PC-9 (cell line): ENCODE data around the gene TMCO6. TPM values are rescaled to one million over a fixed set of nuclear protein-coding genes. Genes with fewer than 3 reads are reported as not detected.
A peak's percentile ranks its signal among the peaks of the same experiment; 100 is the strongest.
"Not testable (repeated sequence)": the region's sequence is repeated elsewhere in the genome, so short reads cannot be mapped to it uniquely, and the experiment has no call there.

Experiments
- BruUV-seq: library from RNA; stranded (reverse); fragments of 400-500 nt; replicated peaks from 2 replicates; lab custom pipeline; 2021; lab: Mats Ljungman, UMichigan
- CTCF ChIA-PET: fragments of 300-600 bp; sonication (Branson Sonifier 250); formaldehyde crosslinking; loops from one replicate; lab custom pipeline; 2022; ENCODE audit warnings: antibody characterized with exemption; lab: Charles Lee
- POLR2A ChIA-PET: fragments of 300-600 bp; sonication (Branson Sonifier 250); formaldehyde crosslinking; loops from one replicate; lab custom pipeline; 2022; ENCODE audit warnings: antibody characterized with exemption; ENCODE audit not compliant: unreplicated experiment; lab: Charles Lee
- DNase-seq, 2 experiments: peaks; one replicate each; pipeline versions ENCODE4 v3.0.0 to v3.0.0-alpha.2; 2015 to 2022; ENCODE audit warnings: mixed read lengths in 1 of 2
- H2AFZ ChIP-seq: fragments of 200-600 bp; sonication (generic); 2 replicates; pipeline ENCODE4 v1.8.1; 2017; ENCODE audit warnings: antibody characterized with exemption
- H3F3A ChIP-seq: fragments of 200-600 bp; sonication (generic); 2 replicates; pipeline ENCODE4 v1.8.1; 2017; ENCODE audit warnings: antibody characterized with exemption, mild to moderate bottlenecking, low read depth; ENCODE audit not compliant: insufficient read depth
- H3K27ac ChIP-seq: fragments of 200-600 bp; sonication (generic); 2 replicates; pipeline ENCODE4 v1.6.1; 2016; ENCODE audit warnings: mixed run types
- H3K27me3 ChIP-seq: fragments of 200-600 bp; sonication (generic); 2 replicates; pipeline ENCODE4 v1.6.1; 2016; ENCODE audit warnings: low read depth, mixed run types; ENCODE audit not compliant: insufficient read depth
- H3K36me3 ChIP-seq: fragments of 200-600 bp; sonication (generic); 2 replicates; pipeline ENCODE4 v1.6.1; 2016; ENCODE audit warnings: low read depth, mixed run types
- H3K4me1 ChIP-seq: fragments of 200-600 bp; sonication (generic); replicated peaks from 2 replicates; pipeline ENCODE4 v1.6.1; 2016; ENCODE audit warnings: mixed run types; ENCODE audit not compliant: insufficient read depth
- H3K4me2 ChIP-seq: fragments of 200-600 bp; sonication (generic); 2 replicates; pipeline ENCODE4 v1.6.1; 2017; ENCODE audit warnings: mixed run types
- H3K4me3 ChIP-seq: fragments of 200-600 bp; sonication (generic); 2 replicates; pipeline ENCODE4 v1.6.1; 2016; ENCODE audit warnings: mixed run types
- H3K79me2 ChIP-seq: fragments of 200-600 bp; sonication (generic); 2 replicates; pipeline ENCODE4 v1.6.1; 2017; ENCODE audit warnings: low read depth, mixed run types
- H3K9me2 ChIP-seq: fragments of 200-600 bp; sonication (generic); 2 replicates; pipeline ENCODE4 v1.8.1; 2017; ENCODE audit warnings: mild to moderate bottlenecking; ENCODE audit not compliant: insufficient read depth
- H3K9me3 ChIP-seq: fragments of 200-600 bp; sonication (generic); 2 replicates; pipeline ENCODE4 v1.8.1; 2016; ENCODE audit warnings: low read depth; ENCODE audit not compliant: insufficient read depth
- H4K20me1 ChIP-seq: fragments of 200-600 bp; sonication (generic); 2 replicates; pipeline ENCODE4 v1.8.1; 2017; ENCODE audit not compliant: insufficient read depth
- CTCF ChIP-seq: fragments of 200-600 bp; sonication (generic); conservative IDR thresholded peaks from 2 replicates; pipeline ENCODE4 v1.6.1; 2017; ENCODE audit warnings: mixed run types, antibody characterized with exemption, mild to moderate bottlenecking, moderate library complexity
- EZH2 ChIP-seq: fragments of 200-600 bp; sonication (generic); IDR thresholded peaks from 2 replicates; pipeline ENCODE4 v1.8.0; 2017; ENCODE audit warnings: antibody characterized with exemption, low read depth
- intact Hi-C: fragments of 100-400 bp; cut with micrococcal nuclease; formaldehyde crosslinking; loops from one replicate; pipeline ENCODE4 v1.10.0; 2022; ENCODE audit not compliant: unreplicated experiment
- total RNA-seq: library from RNA; stranded (reverse); gene quantifications from 2 replicates; pipeline ENCODE4 v1.2.3, GENCODE V29; 2021

Gene TMCO6
- total RNA-seq, 1 experiment from 2014 or later, result 12.1 TPM

- POLR2A ChIA-PET, result interaction anchor here (0.6 kb wide), 1 partner anchor 91 kb away, joined by 5 read pairs; no protein-coding TSS in a partner anchor
- Histone ChIP-seq H3K4me2 (no peak overlapping the region), H2AFZ (no peak overlapping the region), H3K9me3 (no peaks in the 10 kb centered on the region), H3K79me2 (peaks cover 41% of the 10 kb centered on the region), H3K4me1 (peaks cover 17% of the 10 kb centered on the region), H3K27me3 (no peaks in the 10 kb centered on the region), H3K27ac (no peak overlapping the region), H3K4me3 (no peak overlapping the region), H3F3A (no peaks in the 10 kb centered on the region; the same call in 1 of the 2 replicates), H4K20me1 (peaks cover 2% of the 10 kb centered on the region; the same call in 1 of the 2 replicates), H3K36me3 (no peaks in the 10 kb centered on the region), H3K9me2 (no peaks in the 10 kb centered on the region)
- CTCF ChIA-PET, result interaction anchor here (0.6 kb wide), 1 partner anchor 25 kb away, joined by 7 read pairs; no protein-coding TSS in a partner anchor
- DNase-seq, result no peak
- intact Hi-C loops, result no loop called here
- BruUV-seq, result no TSS peak
- TF ChIP-seq EZH2, result no peak
- TF ChIP-seq CTCF, result no peak
Measured at GRCh38 chr5:140642718-140643117, 3.5 kb downstream of the TMCO6 start.

GRCh38 chr5:140647042-140647419, 7.8 kb downstream of the TMCO6 start:
- no peaks in the 10 kb centered on the region for H3K9me3 ChIP-seq
- H3K79me2 ChIP-seq, result peaks cover 46% of the 10 kb centered on the region
- no peaks in the 10 kb centered on the region for H3K27me3 ChIP-seq
- CTCF ChIA-PET, result no interaction called here
- H3F3A ChIP-seq, result peaks cover 6% of the 10 kb centered on the region; the same call in 1 of the 2 replicates
- H4K20me1 ChIP-seq, result peaks cover 5% of the 10 kb centered on the region; the same call in 1 of the 2 replicates
- intact Hi-C loops, result loop anchor here (2.0 kb wide), 3 partner anchors 82 to 246 kb away; partner anchors contain the start of genes ANKHD1, APBB3, SLC35A4 and SRA1
- no peak for DNase-seq
- TF ChIP-seq CTCF, result no peak
- no peak for TF ChIP-seq EZH2
- peaks cover 14% of the 10 kb centered on the region for H3K4me1 ChIP-seq
- peak overlapping the region; percentile 91 for H3K4me2 ChIP-seq
- POLR2A ChIA-PET, result interaction anchor here (0.6 to 1.1 kb wide), 6 partner anchors 17 to 1223 kb away, joined by 3 to 10 read pairs (median 6); partner anchors contain the start of gene ZMAT2
- no peak overlapping the region for H3K27ac ChIP-seq
- TSS peak; percentile 71 for BruUV-seq
- peaks cover 26% of the 10 kb centered on the region for H3K36me3 ChIP-seq
- H3K9me2 ChIP-seq, result no peaks in the 10 kb centered on the region
- H3K4me3 ChIP-seq, result peak overlapping the region; percentile 84
- H2AFZ ChIP-seq, result peak overlapping the region; percentile 84

GRCh38 chr5:140658870-140659269, 19.6 kb downstream of the TMCO6 start:
- H3K9me2 ChIP-seq, result no peaks in the 10 kb centered on the region
- intact Hi-C loops, result no loop called here
- H3K4me1 ChIP-seq, result no peaks in the 10 kb centered on the region; the same call in 1 of the 2 replicates
- no peaks in the 10 kb centered on the region for H3K9me3 ChIP-seq
- no peaks in the 10 kb centered on the region for H3K79me2 ChIP-seq
- no peak overlapping the region for H2AFZ ChIP-seq
- TF ChIP-seq EZH2, result no peak
- no peak for TF ChIP-seq CTCF
- peaks cover 26% of the 10 kb centered on the region for H3K36me3 ChIP-seq
- peaks cover 14% of the 10 kb centered on the region for H3F3A ChIP-seq
- ChIA-PET POLR2A (no interaction called here), CTCF (no interaction called here)
- H3K27ac ChIP-seq, result no peak overlapping the region
- no peak for DNase-seq
- H4K20me1 ChIP-seq, result no peaks in the 10 kb centered on the region
- no TSS peak for BruUV-seq
- no peak overlapping the region for H3K4me3 ChIP-seq
- no peaks in the 10 kb centered on the region for H3K27me3 ChIP-seq
- H3K4me2 ChIP-seq, result no peak overlapping the region

GRCh38 chr5:140660371-140660770, 21.1 kb downstream of the TMCO6 start:
- CTCF ChIA-PET, H3K27me3 ChIP-seq, BruUV-seq, POLR2A ChIA-PET, H4K20me1 ChIP-seq, intact Hi-C loops, H3K27ac ChIP-seq, H3K4me3 ChIP-seq, H3K9me3 ChIP-seq, H3K4me1 ChIP-seq, H3K9me2 ChIP-seq, DNase-seq, H3K79me2 ChIP-seq, H3K4me2 ChIP-seq, H2AFZ ChIP-seq: not testable (repeated sequence)
- Histone ChIP-seq H3F3A (peaks cover 21% of the 10 kb centered on the region), H3K36me3 (peaks cover 15% of the 10 kb centered on the region)
